Mucosa of rectum (tissue), 2 donors: Measurements from ENCODE around the gene SCO1.
"Not testable (repeated sequence)": the region's sequence is repeated elsewhere in the genome, so short reads cannot be mapped to it uniquely, and the experiment has no call there.

ENCODE experiments used
- H3K27ac ChIP-seq, 2 donors: one replicate each; pipeline ENCODE4 v1.7.0; 2013; ENCODE audit warnings: inconsistent platforms in 2 of 2, low read depth in 2 of 2, low read length in 2 of 2
- H3K27me3 ChIP-seq, 2 donors: one replicate each; pipeline ENCODE4 v1.7.0; 2013; ENCODE audit warnings: low read length in 2 of 2; ENCODE audit not compliant: control insufficient read depth in 2 of 2, insufficient read depth in 2 of 2
- H3K36me3 ChIP-seq, 2 donors: one replicate each; pipeline ENCODE4 v1.7.0; 2013; ENCODE audit warnings: low read length in 2 of 2; ENCODE audit not compliant: control insufficient read depth in 2 of 2, insufficient read depth in 2 of 2
- H3K4me1 ChIP-seq, 2 donors: one replicate each; pipeline ENCODE4 v1.7.0; 2013; ENCODE audit warnings: low read length in 2 of 2, mild to moderate bottlenecking in 1 of 2; ENCODE audit not compliant: control insufficient read depth in 2 of 2, insufficient read depth in 2 of 2
- H3K4me3 ChIP-seq, 2 donors: one replicate each; pipeline ENCODE4 v1.7.0; 2013; ENCODE audit warnings: low read length in 2 of 2
- H3K9ac ChIP-seq, 2 donors: one replicate each; pipeline ENCODE4 v1.7.0; 2013; ENCODE audit warnings: low read length in 2 of 2, low read depth in 1 of 2, mild to moderate bottlenecking in 1 of 2
- H3K9me3 ChIP-seq, 2 donors: one replicate each; pipeline ENCODE4 v1.7.0; 2013; ENCODE audit warnings: low read length in 2 of 2; ENCODE audit not compliant: control insufficient read depth in 2 of 2
- donor health status: healthy.
- donor health status: Normal muscosa, but diverticular disease.

SCO1 gene

DNA sequence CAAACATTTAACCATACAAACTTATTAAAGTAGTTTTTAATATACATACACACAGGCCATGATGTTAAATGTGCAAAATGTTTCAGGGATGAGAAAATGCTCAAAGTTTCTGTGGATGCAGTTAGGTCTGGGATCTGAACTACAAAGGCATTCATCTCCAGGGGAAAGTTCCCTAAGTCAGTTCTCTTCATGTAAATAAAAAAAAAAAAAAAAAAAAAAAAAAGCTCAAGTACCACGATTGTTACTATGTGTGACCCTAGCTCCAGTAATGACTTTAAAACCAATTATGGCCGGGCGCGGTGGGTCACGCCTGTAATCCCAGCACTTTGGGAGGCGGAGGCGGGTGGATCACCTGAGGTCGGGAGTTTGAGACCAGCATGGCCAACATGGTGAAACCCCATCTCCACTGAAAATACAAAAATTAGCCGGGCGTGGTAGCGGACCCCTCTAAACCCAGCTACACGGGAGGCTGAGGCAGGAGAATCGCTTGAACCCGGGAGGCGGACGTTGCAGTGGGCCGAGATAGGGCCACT lies 1.4 kb downstream of the SCO1 start:
- not testable (repeated sequence) for H3K27ac ChIP-seq, H3K9ac ChIP-seq
- H3K4me3 ChIP-seq: peak overlapping the region; percentile 79 to 93

DNA sequence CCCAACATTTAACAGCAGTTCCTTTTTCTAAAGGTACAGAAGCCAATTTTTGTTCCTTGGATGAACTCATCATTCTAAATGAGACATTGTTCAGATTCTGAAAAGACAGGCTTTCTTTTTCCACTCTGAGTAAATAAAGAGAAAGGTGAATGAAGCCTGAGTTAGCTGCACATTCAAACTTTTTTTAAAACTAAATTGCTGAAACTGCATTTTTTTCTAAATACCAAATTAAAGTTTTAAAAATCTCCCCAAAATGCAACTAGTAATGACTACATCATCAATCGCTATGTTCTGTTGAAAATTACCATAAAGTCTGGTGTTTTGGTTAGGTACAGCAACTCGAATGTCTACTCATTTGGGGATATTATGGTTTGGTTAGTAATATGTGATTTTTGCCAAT lies 9.8 kb downstream of the SCO1 start:
- Histone ChIP-seq H3K9me3 (no peaks in the 10 kb centered on the region), H3K4me3 (no peak overlapping the region), H3K27ac (no peak overlapping the region), H3K27me3 (no peaks in the 10 kb centered on the region), H3K36me3 (peaks cover 52 to 63% of the 10 kb centered on the region in 2 donors), H3K4me1 (no peaks in the 10 kb centered on the region), H3K9ac (no peak overlapping the region)

More for the DNA sequence above, 1.4 kb downstream of the SCO1 start:
- not testable (repeated sequence) for H3K4me1 ChIP-seq, H3K9me3 ChIP-seq, H3K27me3 ChIP-seq
- H3K36me3 ChIP-seq: peaks cover 33% of the 10 kb centered on the region in 2 donors

DNA sequence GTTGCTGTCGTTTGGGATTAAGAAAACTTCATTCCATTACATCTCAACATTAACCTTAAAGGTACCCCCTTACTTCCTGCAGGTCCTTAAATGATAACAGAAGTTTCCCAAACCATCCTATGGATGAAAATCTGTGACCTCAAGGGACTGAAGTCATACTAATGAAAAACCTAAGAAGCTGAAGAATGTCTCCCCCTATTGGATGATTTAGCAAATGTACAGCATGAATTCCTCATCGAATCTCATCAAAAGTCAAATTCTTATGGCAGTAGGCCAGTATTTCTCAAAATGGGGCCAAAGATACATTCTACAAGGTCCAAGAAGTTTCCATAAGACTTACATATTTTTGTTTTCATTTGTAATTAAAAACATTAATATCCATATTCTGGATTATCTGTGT lies 13.5 kb downstream of the SCO1 start:
- Histone ChIP-seq H3K9ac (no peak overlapping the region), H3K27ac (no peak overlapping the region), H3K27me3 (no peaks in the 10 kb centered on the region), H3K36me3 (peaks cover 43 to 62% of the 10 kb centered on the region in 2 donors), H3K4me1 (no peaks in the 10 kb centered on the region), H3K9me3 (no peaks in the 10 kb centered on the region), H3K4me3 (no peak overlapping the region)

DNA sequence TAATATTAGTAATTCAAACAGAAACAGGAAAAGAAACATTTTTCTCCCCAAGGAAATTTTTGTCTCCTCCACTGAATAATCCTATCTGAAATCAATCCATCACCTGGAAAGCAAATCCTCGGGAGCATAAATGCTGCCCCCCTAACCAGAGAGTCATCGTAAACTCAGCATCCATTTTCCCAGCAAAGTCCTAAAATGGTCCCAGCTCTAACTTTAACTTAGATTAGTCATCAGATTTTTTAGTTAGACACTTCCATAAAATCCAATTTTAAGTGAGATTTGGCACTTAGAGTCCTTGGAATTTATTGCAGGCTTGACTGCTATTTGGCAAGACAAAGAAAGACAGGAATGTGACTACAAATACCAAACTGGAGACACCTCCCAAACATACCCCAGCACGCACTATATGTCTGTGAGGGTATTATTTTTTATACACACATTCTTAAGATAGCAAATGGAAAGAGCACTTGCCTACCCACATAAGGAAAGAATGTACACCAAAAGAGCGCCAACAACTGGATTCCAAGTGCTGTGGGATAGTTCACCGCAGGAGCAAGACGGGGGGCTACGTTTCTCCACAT lies 15.4 kb downstream of the SCO1 start:
- H3K9me3 ChIP-seq: no peaks in the 10 kb centered on the region
- no peak overlapping the region for H3K4me3 ChIP-seq
- peaks cover 35 to 67% of the 10 kb centered on the region in 2 donors for H3K36me3 ChIP-seq
- H3K9ac ChIP-seq: no peak overlapping the region
- no peaks in the 10 kb centered on the region for H3K27me3 ChIP-seq
- H3K27ac ChIP-seq: no peak overlapping the region
- H3K4me1 ChIP-seq: no peaks in the 10 kb centered on the region

DNA sequence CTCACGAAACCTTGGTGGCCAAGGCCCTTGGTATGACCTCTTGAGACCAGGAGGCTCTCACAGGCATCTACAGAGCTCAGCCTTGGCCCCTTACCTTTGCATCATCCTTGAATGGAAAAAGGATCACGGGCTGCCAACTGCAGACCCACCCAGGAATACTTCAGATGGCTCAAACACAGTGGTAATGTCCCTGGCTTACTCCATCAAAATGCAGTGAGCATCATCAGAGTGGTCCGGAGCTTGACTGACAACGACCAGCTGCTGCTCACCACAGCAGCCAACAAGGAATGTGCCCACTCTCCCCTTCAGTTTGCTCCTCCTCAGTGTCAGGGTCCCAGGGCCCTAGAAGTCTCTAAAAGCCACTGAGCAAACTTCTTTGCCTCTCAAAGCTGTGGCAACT lies 22.6 kb downstream of the SCO1 start:
- Histone ChIP-seq H3K9me3 (no peaks in the 10 kb centered on the region), H3K36me3 (peaks cover 5 to 19% of the 10 kb centered on the region in 2 donors), H3K4me3 (no peak overlapping the region), H3K27me3 (no peaks in the 10 kb centered on the region), H3K4me1 (no peaks in the 10 kb centered on the region), H3K9ac (no peak overlapping the region), H3K27ac (no peak overlapping the region)

DNA sequence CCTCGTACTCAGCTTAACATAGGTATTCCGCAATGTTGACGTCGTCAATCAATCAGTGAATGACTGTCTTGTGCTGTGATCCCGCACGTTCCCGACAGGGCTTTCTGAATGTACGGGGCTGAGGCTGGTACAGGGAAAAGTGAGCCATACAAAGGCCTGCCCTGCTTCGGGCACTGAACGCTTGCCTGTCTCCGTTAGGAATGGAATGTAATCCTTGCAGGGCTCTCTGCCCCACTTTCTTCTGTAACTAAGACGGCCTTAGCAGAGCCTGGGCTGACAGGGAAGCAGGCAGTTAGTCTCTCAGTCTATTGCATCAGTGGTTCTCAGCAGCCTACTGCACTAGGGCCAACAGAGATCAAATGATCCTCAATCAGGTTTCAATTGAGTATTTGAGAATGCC lies 24.0 kb downstream of the SCO1 start:
- no peaks in the 10 kb centered on the region for H3K27me3 ChIP-seq
- H3K9ac ChIP-seq: no peak overlapping the region
- peaks cover 5 to 13% of the 10 kb centered on the region in 2 donors for H3K36me3 ChIP-seq
- H3K27ac ChIP-seq: no peak overlapping the region
- no peaks in the 10 kb centered on the region for H3K9me3 ChIP-seq
- no peak overlapping the region for H3K4me3 ChIP-seq
- H3K4me1 ChIP-seq: no peaks in the 10 kb centered on the region

DNA sequence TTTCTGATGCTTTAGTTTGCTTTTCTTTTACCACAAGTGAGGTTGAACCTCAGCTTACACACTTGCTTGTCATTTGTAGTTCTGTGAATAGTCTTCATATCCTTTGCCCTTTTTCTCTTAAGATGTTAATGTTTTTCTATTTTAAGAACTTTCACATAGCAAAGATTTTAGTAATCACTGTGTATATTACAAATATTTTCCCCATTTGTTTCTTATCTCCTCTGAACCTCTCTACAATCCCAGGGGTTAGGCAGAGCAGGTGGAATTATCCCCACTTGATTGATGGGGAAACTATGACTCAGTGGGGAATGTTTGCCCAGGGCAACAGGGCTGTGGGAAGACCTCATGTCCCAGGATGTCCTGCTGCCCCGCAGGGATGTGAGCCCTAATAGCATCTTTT lies 28.6 kb downstream of the SCO1 start:
- H3K27ac ChIP-seq: no peak overlapping the region
- H3K9ac ChIP-seq: no peak overlapping the region
- no peak overlapping the region for H3K4me3 ChIP-seq
- H3K36me3 ChIP-seq: no peaks in the 10 kb centered on the region
- no peaks in the 10 kb centered on the region for H3K4me1 ChIP-seq
- no peaks in the 10 kb centered on the region for H3K27me3 ChIP-seq
- H3K9me3 ChIP-seq: no peaks in the 10 kb centered on the region

DNA sequence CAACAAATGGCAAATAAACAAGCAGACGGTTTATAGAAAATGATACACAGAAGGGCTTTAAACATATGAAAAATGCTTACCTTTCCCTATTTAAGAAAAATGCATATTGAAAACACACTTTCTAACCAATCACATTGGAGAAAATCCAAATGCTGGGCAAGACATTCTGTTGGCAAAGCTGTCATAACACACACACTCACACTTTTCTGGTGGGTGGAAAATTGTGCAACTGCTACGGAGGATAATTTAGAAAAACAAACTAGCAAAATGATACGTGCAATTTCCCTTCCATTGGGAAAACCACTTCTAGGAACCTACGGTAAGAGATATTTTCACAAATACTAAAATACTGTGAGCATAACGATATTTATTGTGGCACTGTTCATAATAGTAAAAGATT lies 30.4 kb downstream of the SCO1 start:
- H3K27me3 ChIP-seq: no peaks in the 10 kb centered on the region
- H3K4me3 ChIP-seq: no peak overlapping the region
- H3K9ac ChIP-seq: no peak overlapping the region
- no peaks in the 10 kb centered on the region for H3K4me1 ChIP-seq
- H3K36me3 ChIP-seq: no peaks in the 10 kb centered on the region
- no peaks in the 10 kb centered on the region for H3K9me3 ChIP-seq
- no peak overlapping the region for H3K27ac ChIP-seq

DNA sequence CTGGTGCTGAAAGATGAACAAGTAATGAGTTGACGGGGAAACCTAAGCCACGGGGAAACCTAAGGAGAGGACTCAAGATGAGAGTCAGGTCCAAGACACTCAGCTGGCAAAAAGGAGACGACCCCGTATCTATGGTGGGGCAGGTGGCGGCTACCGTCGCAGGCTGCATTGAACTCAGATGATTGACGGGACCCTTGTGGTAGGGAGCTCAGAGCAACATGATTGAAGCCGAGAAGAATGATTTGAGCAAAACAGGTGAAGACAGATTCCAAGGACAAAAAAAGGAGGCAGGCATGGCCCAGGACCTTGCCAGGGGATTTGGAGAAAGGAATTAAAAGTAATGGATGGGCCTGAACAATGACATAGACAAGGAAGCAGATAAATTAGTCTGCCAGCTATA lies 32.8 kb downstream of the SCO1 start:
- no peak overlapping the region for H3K9ac ChIP-seq
- no peaks in the 10 kb centered on the region for H3K4me1 ChIP-seq
- no peak overlapping the region for H3K4me3 ChIP-seq
- peaks cover 0 to 4% of the 10 kb centered on the region in 2 donors for H3K36me3 ChIP-seq
- H3K27me3 ChIP-seq: no peaks in the 10 kb centered on the region
- no peak overlapping the region for H3K27ac ChIP-seq
- H3K9me3 ChIP-seq: no peaks in the 10 kb centered on the region

DNA sequence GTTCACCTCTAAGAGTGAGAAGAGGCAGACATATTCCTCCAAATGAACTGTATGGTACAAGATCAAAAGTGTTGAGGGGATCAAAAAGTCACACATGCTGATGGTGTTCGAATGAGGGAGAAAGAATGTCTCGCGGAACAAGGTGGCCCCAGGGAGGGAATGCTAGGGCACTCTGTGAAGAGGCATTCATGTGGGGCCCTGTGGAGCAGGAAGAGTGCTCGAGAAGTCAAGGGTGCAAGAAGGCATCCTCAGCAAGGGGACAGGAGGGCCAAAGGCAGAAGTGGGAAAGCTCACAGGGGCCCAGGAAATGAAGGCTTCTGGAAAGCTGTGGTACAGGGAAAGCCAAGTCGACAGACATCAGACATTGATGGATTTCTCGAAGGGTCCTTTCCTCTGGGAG lies 34.1 kb downstream of the SCO1 start:
- H3K27ac ChIP-seq: no peak overlapping the region
- no peak overlapping the region for H3K9ac ChIP-seq
- no peaks in the 10 kb centered on the region for H3K4me1 ChIP-seq
- no peak overlapping the region for H3K4me3 ChIP-seq
- peaks cover 0 to 4% of the 10 kb centered on the region in 2 donors for H3K36me3 ChIP-seq
- H3K9me3 ChIP-seq: no peaks in the 10 kb centered on the region
- no peaks in the 10 kb centered on the region for H3K27me3 ChIP-seq
